SK-N-MC (cell line): ENCODE results near the gene METRN.

ENCODE experiments used
- EZH2 ChIP-seq: fragments of 200-600 bp; sonication (generic); IDR thresholded peaks from one replicate; pipeline ENCODE4 v1.6.1; 2017; ENCODE audit warnings: antibody characterized with exemption
- POLR2AphosphoS5 ChIP-seq: IDR thresholded peaks from 2 replicates; pipeline ENCODE4 v1.6.1; 2012; ENCODE audit warnings: mild to moderate bottlenecking, low read depth, low read length, borderline replicate concordance

DNA sequence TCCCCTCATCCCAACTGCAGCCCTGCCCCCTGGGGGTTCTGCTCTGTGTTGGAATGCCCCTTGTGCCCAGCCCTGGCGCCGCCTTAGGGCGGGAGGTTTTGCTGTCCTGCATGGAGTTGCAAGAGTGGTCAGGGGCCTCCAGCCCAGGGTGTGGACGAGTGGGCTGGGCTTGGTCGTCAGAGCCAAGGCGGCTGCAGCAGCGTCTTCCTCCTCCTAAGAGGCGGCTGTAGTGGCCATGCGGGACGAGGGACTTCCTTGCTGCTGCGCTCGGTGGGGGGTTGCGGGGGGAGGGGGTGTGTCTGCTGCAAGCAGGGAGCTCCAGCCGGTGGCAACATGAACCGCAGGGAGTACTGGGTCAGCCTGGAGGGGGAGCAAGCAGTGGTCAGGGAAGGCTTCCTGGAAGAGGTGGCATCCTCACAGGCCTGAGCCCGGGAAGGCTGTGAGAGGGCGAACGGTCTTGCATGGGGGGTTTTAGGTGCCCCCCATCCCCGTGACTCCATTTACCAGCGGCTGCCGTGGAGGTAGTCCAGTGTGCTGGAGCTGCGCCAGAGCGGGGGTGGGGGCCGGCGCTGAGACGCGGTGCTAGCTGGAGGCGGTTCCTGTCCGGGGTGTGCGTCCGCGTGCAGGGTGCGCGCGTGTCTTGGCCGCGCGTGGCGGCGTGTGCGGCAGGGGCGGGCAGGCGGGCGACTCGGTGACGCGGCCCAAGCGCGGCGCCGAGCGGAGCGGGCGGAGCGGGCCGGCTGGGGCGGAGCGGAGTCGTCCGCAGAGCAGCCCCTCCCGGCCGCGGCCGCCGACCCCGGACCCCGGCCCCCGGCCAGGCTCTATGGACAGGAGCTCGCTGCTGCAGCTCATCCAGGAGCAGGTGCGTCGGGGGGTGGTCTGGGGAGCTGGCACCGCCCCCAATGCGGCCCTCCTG is 39.7 kb upstream of the METRN start, which contains the start of gene RHBDL1:
- no peak for TF ChIP-seq POLR2AphosphoS5
- TF ChIP-seq EZH2: no peak
